Activated CD4-positive, alpha-beta memory T cell treated with anti-CD3 and anti-CD28 coated beads for 36 hours (primary cell): Measurements from ENCODE around the gene TMEM18. TPM values are rescaled to one million over a fixed set of nuclear protein-coding genes. Genes with fewer than 3 reads are reported as not detected.

Experiments used
- CTCF ChIA-PET: fragments of 350-600 bp; sonication (Branson Sonifier 250); formaldehyde crosslinking; loops from one replicate; lab custom pipeline; 2021; ENCODE audit warnings: antibody characterized with exemption, inconsistent platforms; lab: Charles Lee
- POLR2A ChIA-PET: fragments of 350-600 bp; sonication (Branson Sonifier 250); formaldehyde crosslinking; loops from one replicate; lab custom pipeline; 2021; ENCODE audit warnings: antibody characterized with exemption; lab: Charles Lee
- DNase-seq: peaks from one replicate; pipeline ENCODE4 v3.0.0-alpha.2; 2020
- H3K27ac Mint-ChIP-seq: one replicate; pipeline ENCODE4 v1.8.0; 2021; ENCODE audit warnings: mixed read lengths
- H3K27me3 Mint-ChIP-seq: one replicate; pipeline ENCODE4 v1.8.0; 2021; ENCODE audit warnings: mixed read lengths
- H3K36me3 Mint-ChIP-seq: one replicate; pipeline ENCODE4 v1.8.0; 2021; ENCODE audit warnings: mixed read lengths
- H3K4me1 Mint-ChIP-seq: one replicate; pipeline ENCODE4 v1.8.0; 2021; ENCODE audit warnings: low read depth, mixed read lengths
- H3K4me3 Mint-ChIP-seq: one replicate; pipeline ENCODE4 v1.8.0; 2021; ENCODE audit warnings: mild to moderate bottlenecking, mixed read lengths
- H3K9me3 Mint-ChIP-seq: one replicate; pipeline ENCODE4 v1.8.0; 2021; ENCODE audit warnings: mixed read lengths
- intact Hi-C: fragments of 100-400 bp; cut with micrococcal nuclease; formaldehyde crosslinking; loops from one replicate; pipeline ENCODE4 v1.15.1; 2023
- total RNA-seq, 2 experiments: library from RNA; stranded (reverse); gene quantifications; one replicate each; pipeline ENCODE4 v1.2.3, GENCODE V29; 2021

Gene TMEM18
- total RNA-seq, 2 experiments from 2014 or later, result 20.8 to 21.8 TPM

DNA sequence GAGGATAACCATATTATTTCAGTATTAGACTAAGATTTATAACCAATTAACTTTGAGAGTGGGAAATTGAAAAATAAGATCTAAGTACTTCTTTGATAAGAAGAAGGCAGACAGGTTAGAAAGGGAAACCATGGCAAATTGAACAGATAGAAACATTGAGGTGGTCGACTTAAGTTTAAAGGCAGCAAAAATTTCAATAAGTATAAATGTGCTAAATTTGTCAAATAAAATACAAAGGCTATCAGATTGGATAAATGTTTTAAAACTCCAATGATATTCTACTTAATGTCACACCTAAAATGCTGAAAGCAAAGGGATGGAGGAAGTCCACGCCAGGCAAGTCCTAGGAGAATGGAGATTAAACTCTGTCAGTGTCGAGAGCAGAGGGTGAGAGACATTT, 59.2 kb downstream of the TMEM18 start:
- CTCF ChIA-PET, result no interaction called here
- Mint-ChIP-seq H3K4me1 (no peaks in the 10 kb centered on the region), H3K4me3 (no peak overlapping the region)

More for the DNA sequence above, 59.2 kb downstream of the TMEM18 start:
- intact Hi-C loops, result no loop called here
- Mint-ChIP-seq H3K27me3 (peaks cover 1% of the 10 kb centered on the region), H3K9me3 (peaks cover 10% of the 10 kb centered on the region), H3K36me3 (no peaks in the 10 kb centered on the region), H3K27ac (no peak overlapping the region)
- no peak for DNase-seq
- POLR2A ChIA-PET, result no interaction called here
